IPS DF 6.9 (cell line): ENCODE measurements around the gene GPR12.

Source experiments
- DNase-seq: peaks from one replicate; pipeline ENCODE4 v3.0.0-alpha.2; 2013; ENCODE audit warnings: low read depth, low spot score
- H3K27ac ChIP-seq: one replicate; pipeline ENCODE4 v1.5.1; 2013; ENCODE audit warnings: low read length, control low read depth
- H3K27me3 ChIP-seq: 2 replicates; pipeline ENCODE4 v1.6.1; 2013; ENCODE audit warnings: mild to moderate bottlenecking, low read length; ENCODE audit not compliant: control insufficient read depth, insufficient read depth
- H3K36me3 ChIP-seq: 2 replicates; pipeline ENCODE4 v1.6.1; 2013; ENCODE audit warnings: low read length; ENCODE audit not compliant: control insufficient read depth, insufficient read depth
- H3K4me1 ChIP-seq: 2 replicates; pipeline ENCODE4 v1.6.1; 2013; ENCODE audit warnings: low read length; ENCODE audit not compliant: control insufficient read depth, insufficient read depth
- H3K4me3 ChIP-seq: 2 replicates; pipeline ENCODE4 v1.5.1; 2013; ENCODE audit warnings: mild to moderate bottlenecking, low read length
- H3K9me3 ChIP-seq: 2 replicates; pipeline ENCODE4 v1.6.1; 2013; ENCODE audit warnings: low read length, inconsistent platforms; ENCODE audit not compliant: control insufficient read depth, insufficient read depth
- WGBS: extraction: QIAGEN DNeasy Blood & Tissue Kit; methylation state at CpG from one replicate; pipeline ENCODE4 v1.1.7; 2013; ENCODE audit warnings: mixed read lengths, missing lambda C conversion rate; ENCODE audit not compliant: insufficient read length, insufficient coverage; 5-methylcytosine and 5-hydroxymethylcytosine counted together

GPR12 gene

DNA sequence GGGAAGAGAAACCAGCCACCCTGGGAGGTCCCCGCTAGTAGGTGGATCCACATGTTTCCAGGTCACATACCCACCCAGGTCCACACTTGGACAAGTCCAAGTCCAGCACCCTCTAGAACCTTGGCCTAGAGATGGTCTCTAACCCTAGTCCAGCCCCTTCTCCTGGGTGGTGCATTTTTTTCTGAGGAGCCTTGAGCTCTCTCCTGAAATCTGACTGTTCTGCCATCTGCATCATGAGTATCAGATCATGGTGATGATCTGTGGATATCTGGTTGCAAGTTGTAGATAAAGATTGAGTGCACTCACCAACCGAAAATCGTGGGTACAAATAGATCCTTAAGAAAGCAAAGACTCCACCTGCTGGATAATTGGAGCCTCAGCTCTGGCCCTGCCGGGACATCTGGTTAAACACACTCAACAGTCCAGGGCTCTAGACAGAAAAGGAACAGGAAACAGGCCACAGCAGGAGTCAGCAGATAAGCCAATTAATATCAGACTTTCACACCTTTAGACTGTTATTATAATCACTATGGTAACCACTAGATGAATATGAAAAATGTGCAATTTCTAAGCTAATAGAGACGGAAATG is 41.1 kb downstream of the GPR12 start:
- Histone ChIP-seq H3K4me1 (no peaks in the 10 kb centered on the region), H3K27ac (no peak overlapping the region), H3K36me3 (no peaks in the 10 kb centered on the region), H3K4me3 (no peak overlapping the region), H3K9me3 (no peaks in the 10 kb centered on the region), H3K27me3 (no peaks in the 10 kb centered on the region)
- DNase-seq, result no peak
- no CpG with 5 or more reads among the region's 5 CpGs for WGBS

DNA sequence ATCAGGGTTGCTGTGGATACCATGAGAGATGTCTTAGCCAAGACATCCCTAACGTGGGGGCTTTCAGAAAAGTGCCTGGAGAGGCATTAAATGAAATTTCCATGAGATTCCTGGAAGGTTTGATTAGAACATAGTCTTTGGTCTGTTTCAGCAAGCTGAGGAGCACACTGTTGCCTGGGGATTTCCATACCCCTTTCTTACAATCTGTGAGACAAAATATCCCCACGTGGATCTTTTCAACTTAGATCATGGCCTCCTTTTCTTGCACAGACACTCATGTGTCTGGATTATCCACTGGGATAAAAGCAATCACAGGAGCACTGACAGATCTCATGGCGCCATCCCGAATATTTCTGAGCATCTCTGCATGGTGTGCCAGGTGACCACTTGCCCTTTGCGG is 41.7 kb downstream of the GPR12 start:
- Histone ChIP-seq H3K4me3 (no peak overlapping the region), H3K27me3 (no peaks in the 10 kb centered on the region), H3K4me1 (no peaks in the 10 kb centered on the region), H3K9me3 (no peaks in the 10 kb centered on the region), H3K36me3 (no peaks in the 10 kb centered on the region), H3K27ac (no peak overlapping the region)
- no CpG with 5 or more reads among the region's 5 CpGs for WGBS
- DNase-seq, result no peak

GRCh38 chr13:26718146-26718545 is 42.4 kb downstream of the GPR12 start:
- Histone ChIP-seq H3K27ac (no peak overlapping the region), H3K9me3 (no peaks in the 10 kb centered on the region), H3K27me3 (no peaks in the 10 kb centered on the region), H3K4me3 (no peak overlapping the region), H3K36me3 (no peaks in the 10 kb centered on the region), H3K4me1 (no peaks in the 10 kb centered on the region)
- WGBS, result no CpG with 5 or more reads among the region's 8 CpGs
- no peak for DNase-seq

- Histone ChIP-seq H3K9me3 (no peaks in the 10 kb centered on the region), H3K27me3 (no peaks in the 10 kb centered on the region), H3K27ac (no peak overlapping the region), H3K36me3 (no peaks in the 10 kb centered on the region), H3K4me1 (no peaks in the 10 kb centered on the region), H3K4me3 (no peak overlapping the region)
- WGBS, result no CpG with 5 or more reads among the region's 3 CpGs
- DNase-seq, result no peak
Measured at GRCh38 chr13:26716984-26717383, 43.6 kb downstream of the GPR12 start.

- H3K4me3 ChIP-seq, result no peak overlapping the region
- no peak for DNase-seq
- H3K4me1 ChIP-seq, result peaks cover 2% of the 10 kb centered on the region
- H3K9me3 ChIP-seq, result no peaks in the 10 kb centered on the region
- no peaks in the 10 kb centered on the region for H3K36me3 ChIP-seq
- WGBS, result no CpG with 5 or more reads among the region's 1 CpG
- H3K27me3 ChIP-seq, result no peaks in the 10 kb centered on the region
- H3K27ac ChIP-seq, result no peak overlapping the region
Measured at GRCh38 chr13:26713341-26713740, 47.2 kb downstream of the GPR12 start.

DNA sequence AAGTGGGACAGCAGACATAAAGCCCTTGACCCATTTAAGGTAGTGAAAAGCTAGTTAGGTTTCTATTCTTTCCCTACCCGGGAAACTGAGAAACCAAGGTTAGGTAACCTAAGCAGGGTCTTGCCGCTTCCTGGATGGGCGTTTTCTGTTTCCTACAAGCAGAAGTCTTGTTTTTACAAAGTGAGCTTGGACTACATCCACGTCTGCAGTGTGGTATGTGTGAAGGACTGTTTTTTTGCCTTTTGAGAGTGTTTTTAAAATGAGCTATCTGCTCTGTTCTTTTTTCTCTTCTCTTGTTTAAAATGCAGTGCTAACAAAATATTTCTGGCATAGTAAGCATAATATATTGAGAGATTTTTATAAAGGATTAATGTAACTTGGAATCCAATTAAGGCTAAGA is 49.4 kb downstream of the GPR12 start:
- no peak overlapping the region for H3K4me3 ChIP-seq
- no peaks in the 10 kb centered on the region for H3K27me3 ChIP-seq
- no peak overlapping the region for H3K27ac ChIP-seq
- H3K9me3 ChIP-seq, result no peaks in the 10 kb centered on the region
- no CpG with 5 or more reads among the region's 4 CpGs for WGBS
- no peak for DNase-seq
- H3K4me1 ChIP-seq, result peaks cover 3% of the 10 kb centered on the region
- H3K36me3 ChIP-seq, result no peaks in the 10 kb centered on the region

GRCh38 chr13:26710166-26710565 is 50.4 kb downstream of the GPR12 start:
- WGBS, result no CpG with 5 or more reads among the region's 13 CpGs
- H3K36me3 ChIP-seq, result no peaks in the 10 kb centered on the region
- H3K4me1 ChIP-seq, result peaks cover 3% of the 10 kb centered on the region
- H3K4me3 ChIP-seq, result no peak overlapping the region
- no peak overlapping the region for H3K27ac ChIP-seq
- H3K9me3 ChIP-seq, result no peaks in the 10 kb centered on the region
- no peaks in the 10 kb centered on the region for H3K27me3 ChIP-seq
- DNase-seq, result no peak

DNA sequence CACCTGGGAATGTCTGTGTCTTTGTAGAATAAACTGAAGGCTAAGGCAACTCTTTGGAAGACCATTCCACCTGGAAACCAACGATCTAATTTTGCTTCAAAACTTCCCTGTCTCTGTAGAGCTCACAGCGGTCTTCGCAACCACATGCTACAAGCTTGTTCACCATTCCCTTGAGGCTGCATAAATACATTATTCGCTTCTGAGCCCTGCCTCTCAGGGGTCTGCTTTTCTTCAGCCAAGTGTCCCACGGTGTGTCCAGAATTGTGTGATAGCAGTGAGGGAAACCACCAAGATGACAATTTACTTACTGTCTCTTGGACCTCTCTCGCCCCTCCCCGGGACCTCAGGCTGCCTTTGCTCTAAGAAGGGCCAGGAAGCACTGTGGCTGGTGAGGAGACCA is 51.1 kb downstream of the GPR12 start:
- no peak overlapping the region for H3K4me3 ChIP-seq
- DNase-seq, result no peak
- no peaks in the 10 kb centered on the region for H3K27me3 ChIP-seq
- no peak overlapping the region for H3K27ac ChIP-seq
- no CpG with 5 or more reads among the region's 7 CpGs for WGBS
- no peaks in the 10 kb centered on the region for H3K9me3 ChIP-seq
- no peaks in the 10 kb centered on the region for H3K36me3 ChIP-seq
- peaks cover 3% of the 10 kb centered on the region for H3K4me1 ChIP-seq

DNA sequence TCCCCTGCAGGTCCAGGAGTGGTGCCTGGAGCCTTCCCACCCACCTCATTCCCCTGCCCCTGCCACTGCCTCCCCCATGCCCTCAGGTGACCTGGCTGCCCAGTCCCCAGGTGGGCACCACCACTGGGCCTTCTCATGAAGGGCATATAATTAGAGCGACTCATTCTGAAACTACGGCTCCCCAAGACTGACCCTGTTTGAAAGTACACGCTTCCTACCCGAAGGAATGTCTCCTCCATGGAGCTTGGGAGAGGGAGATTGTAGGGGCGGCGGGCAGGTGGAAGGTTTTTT is 52.6 kb downstream of the GPR12 start:
- no peak overlapping the region for H3K4me3 ChIP-seq
- no peak for DNase-seq
- H3K9me3 ChIP-seq, result no peaks in the 10 kb centered on the region
- no peaks in the 10 kb centered on the region for H3K27me3 ChIP-seq
- WGBS, result no CpG with 5 or more reads among the region's 6 CpGs
- H3K36me3 ChIP-seq, result no peaks in the 10 kb centered on the region
- peaks cover 3% of the 10 kb centered on the region for H3K4me1 ChIP-seq
- no peak overlapping the region for H3K27ac ChIP-seq

DNA sequence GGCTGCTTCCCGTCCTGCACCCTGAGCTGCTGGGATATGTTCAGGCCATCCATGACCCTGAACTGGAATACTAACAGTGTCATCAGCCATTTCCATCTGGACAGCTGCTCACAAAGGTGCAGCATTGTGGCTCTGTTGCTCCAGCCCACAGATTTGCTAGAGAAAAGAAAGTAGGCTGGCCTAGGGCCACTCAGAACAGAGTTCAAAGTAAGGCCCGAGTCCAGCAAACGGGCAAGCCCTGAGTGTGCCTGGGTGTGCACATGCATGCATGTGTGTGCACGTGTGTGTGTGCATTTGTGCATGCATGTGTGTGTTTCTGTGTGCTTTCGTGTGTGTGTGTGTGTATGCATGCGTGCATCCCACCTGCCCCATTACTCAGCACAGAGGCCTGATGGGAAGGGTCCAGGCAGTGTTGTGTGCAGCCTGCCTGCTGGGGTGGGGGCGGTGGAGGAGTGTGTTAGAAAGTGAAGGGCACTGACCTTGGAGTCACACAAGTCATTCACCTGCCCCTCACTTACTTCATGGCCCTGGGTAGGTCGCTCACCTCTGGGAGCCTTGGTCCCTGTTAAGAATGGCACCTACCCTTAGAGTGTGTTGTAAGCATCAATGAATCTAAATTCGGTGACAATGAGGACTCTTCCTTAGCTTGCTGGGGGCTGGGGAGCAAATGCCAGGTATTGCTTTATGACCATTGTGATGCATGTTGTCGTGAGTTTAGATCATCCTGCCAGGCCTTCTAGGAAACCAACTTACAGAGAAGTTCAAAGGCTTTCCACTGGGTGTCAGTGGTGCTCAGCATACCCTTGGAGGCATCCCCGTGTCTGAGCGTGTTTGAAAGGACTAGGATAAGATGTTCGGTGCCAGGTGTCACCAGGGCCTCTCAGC is 53.2 kb downstream of the GPR12 start:
- Histone ChIP-seq H3K9me3 (no peaks in the 10 kb centered on the region), H3K4me1 (peaks cover 3% of the 10 kb centered on the region), H3K36me3 (no peaks in the 10 kb centered on the region), H3K27me3 (no peaks in the 10 kb centered on the region), H3K4me3 (no peak overlapping the region), H3K27ac (no peak overlapping the region)
- DNase-seq, result peak; percentile 50
- WGBS, result no CpG with 5 or more reads among the region's 13 CpGs

- DNase-seq, result no peak
Measured at GRCh38 chr13:26706381-26706780, 54.2 kb downstream of the GPR12 start.

More at GRCh38 chr13:26706381-26706780, 54.2 kb downstream of the GPR12 start:
- Histone ChIP-seq H3K9me3 (no peaks in the 10 kb centered on the region), H3K36me3 (no peaks in the 10 kb centered on the region), H3K4me3 (no peak overlapping the region), H3K4me1 (peaks cover 3% of the 10 kb centered on the region), H3K27ac (no peak overlapping the region), H3K27me3 (no peaks in the 10 kb centered on the region)
- WGBS, result no CpG with 5 or more reads among the region's 7 CpGs
